ENCODE results near the gene ITGAD.

Gene ITGAD

GRCh38 chr16:31390504-31391041, 2.6 kb upstream of the ITGAD start:
- Histone ChIP-seq H3K9ac (ENCODE audit: low read depth, low read length, poor library complexity, severe bottlenecking) (no peak overlapping the region), H3K27me3 (ENCODE audit: insufficient read depth, low read length, poor library complexity, severe bottlenecking) (no peaks in the 10 kb centered on the region), H3K4me1 (ENCODE audit: insufficient read depth, low read length, poor library complexity, severe bottlenecking) (peaks cover 46% of the 10 kb centered on the region), H3K36me3 (ENCODE audit: insufficient read depth, low read length) (no peaks in the 10 kb centered on the region), H2AFZ (ENCODE audit: low read length) (no peak overlapping the region), H3K79me2 (ENCODE audit: insufficient read depth, low read length) (peaks cover 31% of the 10 kb centered on the region), H3K4me2 (ENCODE audit: low read depth, low read length, poor library complexity, severe bottlenecking) (no peak overlapping the region), H3F3A (ENCODE audit: low read depth) (no peaks in the 10 kb centered on the region), H3K9me3 (ENCODE audit: insufficient read depth, low read depth, low read length) (no peaks in the 10 kb centered on the region), H3K4me3 (ENCODE audit: low read length, poor library complexity, severe bottlenecking) (no peak overlapping the region), H3K9me2 (replicated peaks; ENCODE audit: low read depth, low read length) (no peaks in the 10 kb centered on the region), H4K20me1 (ENCODE audit: insufficient read depth, low read length, poor library complexity, severe bottlenecking) (no peaks in the 10 kb centered on the region)
- TF ChIP-seq EZH2phosphoT487 (IDR thresholded peaks at IDR 0.05; ENCODE audit: borderline replicate concordance) (no peak), CTCF (conservative IDR thresholded peaks at IDR 0.05; ENCODE audit: low read length) (no peak)

- peak overlapping the region; percentile 65 for H3K9ac ChIP-seq (ENCODE audit: low read depth, low read length, poor library complexity, severe bottlenecking)
- peak overlapping the region; percentile 85 for H3K4me3 ChIP-seq (ENCODE audit: low read length, poor library complexity, severe bottlenecking)
- peaks cover 7% of the 10 kb centered on the region; the same call in 1 of the 2 replicates for H3F3A ChIP-seq (ENCODE audit: low read depth)
- H4K20me1 ChIP-seq (ENCODE audit: insufficient read depth, low read length, poor library complexity, severe bottlenecking): no peaks in the 10 kb centered on the region
- peaks cover 60% of the 10 kb centered on the region for H3K79me2 ChIP-seq (ENCODE audit: insufficient read depth, low read length)
- TF ChIP-seq CTCF (conservative IDR thresholded peaks at IDR 0.05; ENCODE audit: low read length): no peak
- TF ChIP-seq EZH2phosphoT487 (IDR thresholded peaks at IDR 0.05; ENCODE audit: borderline replicate concordance): no peak
- peak overlapping the region; percentile 92 for H3K4me2 ChIP-seq (ENCODE audit: low read depth, low read length, poor library complexity, severe bottlenecking)
- H3K27me3 ChIP-seq (ENCODE audit: insufficient read depth, low read length, poor library complexity, severe bottlenecking): no peaks in the 10 kb centered on the region
- H3K4me1 ChIP-seq (ENCODE audit: insufficient read depth, low read length, poor library complexity, severe bottlenecking): peaks cover 76% of the 10 kb centered on the region
- no peaks in the 10 kb centered on the region for H3K9me3 ChIP-seq (ENCODE audit: insufficient read depth, low read depth, low read length)
- no peaks in the 10 kb centered on the region for H3K36me3 ChIP-seq (ENCODE audit: insufficient read depth, low read length)
- H2AFZ ChIP-seq (ENCODE audit: low read length): no peak overlapping the region
- no peaks in the 10 kb centered on the region for H3K9me2 ChIP-seq (replicated peaks; ENCODE audit: low read depth, low read length)
These were observed 2.5 kb downstream of the ITGAD start for GRCh38 chr16:31395647-31396046.

- no peak for TF ChIP-seq EZH2phosphoT487 (IDR thresholded peaks at IDR 0.05; ENCODE audit: borderline replicate concordance)
- no peak for TF ChIP-seq CTCF (conservative IDR thresholded peaks at IDR 0.05; ENCODE audit: low read length)
- no peaks in the 10 kb centered on the region for H3K9me3 ChIP-seq (ENCODE audit: insufficient read depth, low read depth, low read length)
- no peak overlapping the region for H3K9ac ChIP-seq (ENCODE audit: low read depth, low read length, poor library complexity, severe bottlenecking)
- peak overlapping the region; percentile 92 for H3K4me2 ChIP-seq (ENCODE audit: low read depth, low read length, poor library complexity, severe bottlenecking)
- H3K79me2 ChIP-seq (ENCODE audit: insufficient read depth, low read length): peaks cover 72% of the 10 kb centered on the region
- no peak overlapping the region for H2AFZ ChIP-seq (ENCODE audit: low read length)
- no peaks in the 10 kb centered on the region for H4K20me1 ChIP-seq (ENCODE audit: insufficient read depth, low read length, poor library complexity, severe bottlenecking)
- no peak overlapping the region for H3K4me3 ChIP-seq (ENCODE audit: low read length, poor library complexity, severe bottlenecking)
- peaks cover 90% of the 10 kb centered on the region for H3K4me1 ChIP-seq (ENCODE audit: insufficient read depth, low read length, poor library complexity, severe bottlenecking)
- peaks cover 7% of the 10 kb centered on the region; the same call in 1 of the 2 replicates for H3F3A ChIP-seq (ENCODE audit: low read depth)
- no peaks in the 10 kb centered on the region for H3K36me3 ChIP-seq (ENCODE audit: insufficient read depth, low read length)
- no peaks in the 10 kb centered on the region for H3K27me3 ChIP-seq (ENCODE audit: insufficient read depth, low read length, poor library complexity, severe bottlenecking)
- no peaks in the 10 kb centered on the region for H3K9me2 ChIP-seq (replicated peaks; ENCODE audit: low read depth, low read length)
These were observed 4.0 kb downstream of the ITGAD start for GRCh38 chr16:31397096-31397660.

All from Loucy (cell line).